Cardiac fibroblast (primary cell): ENCODE measurements around the gene MAD1L1.

Experiments
- DNase-seq, 2 donors: peaks; one replicate each; pipeline versions ENCODE4 v3.0.0 to v3.0.0-alpha.2; 2010; ENCODE audit warnings: low read depth in 2 of 2
- H3K4me3 ChIP-seq, 2 donors: replicated peaks in 1 of 2; 1 replicate in 1 of 2; 2 replicates in 1 of 2; pipeline ENCODE4 v1.5.1; 2011; ENCODE audit warnings: low read depth in 2 of 2, low read length in 2 of 2, mild to moderate bottlenecking in 2 of 2, moderate library complexity in 1 of 2
- TF ChIP-seq, protein P1 (sequence below): IDR thresholded peaks from one replicate; pipeline ENCODE4 v1.5.1; 2011; ENCODE audit warnings: low read depth, mild to moderate bottlenecking, low read length, inconsistent platforms

The MAD1L1 gene

GRCh38 chr7:1856161-1856887 lies 376.4 kb downstream of the MAD1L1 start:
- TF ChIP-seq, protein P1, sequence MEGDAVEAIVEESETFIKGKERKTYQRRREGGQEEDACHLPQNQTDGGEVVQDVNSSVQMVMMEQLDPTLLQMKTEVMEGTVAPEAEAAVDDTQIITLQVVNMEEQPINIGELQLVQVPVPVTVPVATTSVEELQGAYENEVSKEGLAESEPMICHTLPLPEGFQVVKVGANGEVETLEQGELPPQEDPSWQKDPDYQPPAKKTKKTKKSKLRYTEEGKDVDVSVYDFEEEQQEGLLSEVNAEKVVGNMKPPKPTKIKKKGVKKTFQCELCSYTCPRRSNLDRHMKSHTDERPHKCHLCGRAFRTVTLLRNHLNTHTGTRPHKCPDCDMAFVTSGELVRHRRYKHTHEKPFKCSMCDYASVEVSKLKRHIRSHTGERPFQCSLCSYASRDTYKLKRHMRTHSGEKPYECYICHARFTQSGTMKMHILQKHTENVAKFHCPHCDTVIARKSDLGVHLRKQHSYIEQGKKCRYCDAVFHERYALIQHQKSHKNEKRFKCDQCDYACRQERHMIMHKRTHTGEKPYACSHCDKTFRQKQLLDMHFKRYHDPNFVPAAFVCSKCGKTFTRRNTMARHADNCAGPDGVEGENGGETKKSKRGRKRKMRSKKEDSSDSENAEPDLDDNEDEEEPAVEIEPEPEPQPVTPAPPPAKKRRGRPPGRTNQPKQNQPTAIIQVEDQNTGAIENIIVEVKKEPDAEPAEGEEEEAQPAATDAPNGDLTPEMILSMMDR = no peak
- no peak for DNase-seq
- H3K4me3 ChIP-seq = no peak overlapping the region

DNA sequence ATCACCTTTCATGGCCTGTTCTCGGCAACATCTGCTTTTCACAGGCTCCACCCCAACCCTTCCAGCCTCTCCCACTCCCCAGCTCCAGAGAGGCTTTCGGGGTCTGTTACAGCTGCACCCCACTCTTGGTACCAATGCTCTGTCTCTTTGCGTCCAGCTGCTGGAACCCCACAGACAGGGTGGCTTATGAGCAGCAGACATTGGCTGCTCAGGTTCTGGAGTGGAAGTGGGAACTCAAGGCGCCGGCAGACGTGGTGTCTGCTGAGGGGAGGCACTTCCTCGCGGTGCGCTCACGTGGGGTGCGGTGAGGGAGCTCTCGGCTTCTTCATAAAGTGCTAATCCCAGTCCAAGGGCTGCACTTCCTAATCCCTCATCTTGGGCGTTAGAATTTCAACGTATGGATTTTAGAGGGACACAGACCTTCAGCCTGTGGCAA lies 377.0 kb downstream of the MAD1L1 start:
- TF ChIP-seq, protein P1 = no peak
- no peak overlapping the region for H3K4me3 ChIP-seq
- DNase-seq = no peak

DNA sequence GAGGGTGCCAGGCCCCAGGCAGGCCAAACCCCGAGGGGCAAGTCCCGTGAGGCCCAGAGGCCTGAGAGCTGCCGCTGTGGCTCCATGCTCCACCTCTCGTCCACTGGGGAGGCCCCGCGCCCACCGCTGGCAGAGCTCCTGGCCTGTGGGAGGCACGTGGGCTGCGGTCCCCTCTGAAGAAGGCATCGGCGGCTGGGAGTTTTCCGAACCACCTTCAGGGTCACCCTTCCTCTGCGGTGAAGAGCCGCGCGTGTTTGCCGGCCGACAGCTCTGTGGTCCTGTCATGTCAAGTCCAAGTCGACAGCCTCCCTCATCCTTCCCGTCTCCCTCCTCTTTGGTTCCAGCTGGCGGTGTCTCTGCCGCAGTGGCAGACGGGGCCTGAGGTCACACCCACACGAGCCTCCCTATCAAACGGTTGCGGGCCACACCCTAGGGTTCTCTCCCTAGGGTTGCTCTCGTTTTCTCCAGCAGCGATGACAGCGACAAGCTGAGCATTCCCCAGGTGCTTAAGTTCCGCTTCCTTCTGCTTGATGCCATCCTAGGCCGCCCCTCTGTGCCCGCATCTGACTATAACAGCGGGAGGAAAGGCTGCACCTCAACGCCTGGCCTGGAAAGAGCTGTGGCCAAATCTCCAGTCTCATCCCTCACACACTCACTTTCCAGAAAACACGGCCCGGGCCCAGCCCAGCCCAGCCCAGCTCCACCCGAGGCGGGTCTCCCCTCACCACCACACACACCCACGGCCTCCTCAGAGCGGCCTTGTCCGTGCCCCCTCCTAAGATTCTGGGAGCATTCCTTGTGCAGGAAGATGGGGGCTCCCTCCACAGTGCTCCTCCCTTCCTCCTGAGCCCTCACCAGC lies 377.6 kb downstream of the MAD1L1 start:
- DNase-seq = no peak
- TF ChIP-seq, protein P1 = no peak
- no peak overlapping the region for H3K4me3 ChIP-seq

DNA sequence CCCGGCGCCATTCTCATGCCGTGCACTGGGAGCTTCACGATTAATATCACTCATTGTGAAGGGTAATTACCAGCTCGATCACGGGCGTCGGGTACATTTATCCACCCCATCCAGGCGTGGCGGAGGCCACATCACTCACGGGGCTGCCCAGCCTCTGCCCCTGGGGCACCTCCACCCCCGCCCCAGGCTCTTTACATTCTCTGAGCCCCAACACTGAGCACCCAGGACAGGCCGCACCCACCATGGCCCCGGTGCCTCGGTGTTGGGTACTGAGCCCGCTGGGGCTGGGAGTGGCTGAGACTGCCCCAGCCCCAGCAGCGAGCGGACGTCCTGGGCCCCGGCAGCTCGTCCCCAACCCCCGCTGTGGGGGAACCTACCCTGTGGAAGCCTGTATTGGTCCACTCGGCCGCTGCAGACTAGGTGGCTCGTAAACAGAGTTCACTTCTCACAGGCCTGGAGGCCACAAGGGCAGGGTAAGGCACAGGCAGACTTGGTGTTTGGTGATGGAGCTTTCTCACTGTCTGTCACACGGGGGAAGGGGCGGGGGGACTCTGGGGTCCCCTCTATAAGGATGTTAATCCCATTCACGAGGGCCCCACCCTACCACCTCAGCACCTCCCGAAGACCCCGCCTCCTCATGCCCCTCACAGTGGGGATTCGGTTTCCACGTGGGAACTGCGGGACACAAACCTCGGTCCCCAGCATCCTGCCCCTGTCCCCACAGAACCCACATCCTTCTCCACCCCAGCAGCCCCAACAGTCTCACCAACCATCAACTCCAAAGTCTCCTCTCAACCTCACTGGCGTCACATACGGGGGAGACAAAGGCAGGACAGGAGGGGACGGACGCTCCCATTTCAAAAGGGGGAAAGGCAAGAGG lies 378.5 kb downstream of the MAD1L1 start:
- no peak overlapping the region for H3K4me3 ChIP-seq
- DNase-seq = no peak
- TF ChIP-seq, protein P1 = no peak

DNA sequence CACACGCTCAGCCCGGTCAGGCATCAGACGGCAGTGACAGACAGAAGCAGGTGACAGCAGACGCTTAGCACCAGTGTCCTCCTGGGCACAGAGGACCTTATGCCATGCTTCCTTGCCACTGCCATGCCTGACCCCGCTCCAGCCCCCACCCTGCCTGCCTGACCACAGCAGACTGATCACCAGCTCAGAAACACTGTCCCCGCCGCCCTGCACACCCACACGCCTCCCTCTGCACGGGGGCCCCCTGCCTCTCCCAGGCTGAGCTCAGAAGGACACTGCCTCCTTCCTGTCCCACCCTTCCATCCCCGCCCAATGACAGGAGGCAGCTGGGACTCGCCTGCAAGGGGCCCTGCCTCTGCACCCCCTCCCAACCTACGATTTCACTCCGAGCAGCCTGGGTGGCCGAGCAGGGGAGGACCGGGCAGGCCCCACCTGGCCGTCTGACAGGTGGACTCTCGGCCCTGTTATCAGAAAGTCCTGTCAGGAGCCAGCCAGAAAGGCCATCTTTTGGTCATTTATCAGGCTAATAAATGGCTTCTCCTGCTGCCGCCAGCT lies 379.2 kb downstream of the MAD1L1 start:
- TF ChIP-seq, protein P1 = no peak
- no peak overlapping the region for H3K4me3 ChIP-seq
- no peak for DNase-seq
